H54 (cell line): ENCODE results near the gene WRAP73.

Source experiments
- DNase-seq: peaks from one replicate; pipeline ENCODE4 v3.0.0; 2011; ENCODE audit warnings: low spot score, mixed read lengths; ENCODE audit not compliant: insufficient read length
- FAIRE-seq: peaks from 3 replicates; lab custom pipeline; 2011; peaks lifted over from hg19 to GRCh38; lab: Jason Lieb, UNC
- POLR2A ChIP-seq: IDR thresholded peaks from 2 replicates; pipeline ENCODE4 v1.6.1; 2011; ENCODE audit warnings: low read depth, mild to moderate bottlenecking, low read length

WRAP73 gene, protein sequence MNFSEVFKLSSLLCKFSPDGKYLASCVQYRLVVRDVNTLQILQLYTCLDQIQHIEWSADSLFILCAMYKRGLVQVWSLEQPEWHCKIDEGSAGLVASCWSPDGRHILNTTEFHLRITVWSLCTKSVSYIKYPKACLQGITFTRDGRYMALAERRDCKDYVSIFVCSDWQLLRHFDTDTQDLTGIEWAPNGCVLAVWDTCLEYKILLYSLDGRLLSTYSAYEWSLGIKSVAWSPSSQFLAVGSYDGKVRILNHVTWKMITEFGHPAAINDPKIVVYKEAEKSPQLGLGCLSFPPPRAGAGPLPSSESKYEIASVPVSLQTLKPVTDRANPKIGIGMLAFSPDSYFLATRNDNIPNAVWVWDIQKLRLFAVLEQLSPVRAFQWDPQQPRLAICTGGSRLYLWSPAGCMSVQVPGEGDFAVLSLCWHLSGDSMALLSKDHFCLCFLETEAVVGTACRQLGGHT

DNA sequence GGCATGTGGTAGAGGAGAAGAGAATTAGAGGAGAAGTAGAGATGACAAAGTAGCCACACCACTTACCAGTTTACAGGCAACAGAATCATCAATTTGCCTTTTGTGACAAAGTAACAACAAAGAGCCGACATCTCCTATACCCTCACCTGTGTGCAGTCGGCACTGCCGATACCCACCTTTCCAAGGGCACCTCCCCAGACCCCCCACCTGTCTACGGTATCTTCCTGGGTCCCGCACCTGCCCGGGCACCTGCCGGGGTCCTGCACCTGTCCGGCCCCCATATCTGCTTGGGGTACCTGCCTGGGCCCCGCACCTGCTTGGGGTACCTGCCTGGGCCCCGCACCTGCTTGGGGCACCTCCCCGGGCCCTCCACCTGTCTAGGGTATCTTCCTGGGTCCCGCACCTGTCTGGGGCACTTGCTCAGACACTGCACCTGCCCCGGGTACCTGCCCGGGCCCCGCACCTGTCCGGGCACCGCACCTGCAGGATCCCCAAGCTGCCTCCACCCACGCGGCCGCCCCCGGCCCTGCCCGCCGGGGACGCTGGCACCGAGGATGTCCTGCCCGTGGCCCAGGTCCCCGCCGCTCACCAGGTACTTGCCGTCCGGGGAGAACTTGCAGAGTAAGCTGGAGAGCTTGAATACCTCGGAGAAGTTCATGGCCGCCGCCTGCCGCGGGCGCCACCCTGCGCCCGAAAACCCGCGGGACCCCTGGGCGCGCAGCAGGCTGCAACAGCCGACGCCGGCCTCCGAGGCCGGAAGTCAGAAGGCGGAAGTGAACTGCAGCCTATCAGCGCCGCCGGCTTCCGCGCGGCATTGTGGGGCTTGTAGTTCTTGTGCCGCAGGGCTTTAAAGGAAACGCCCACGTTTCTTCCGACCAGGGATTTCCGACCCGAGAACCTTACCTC, at the start of gene WRAP73:
Gene WRAP73, minus strand, starts transcription at position 762 of the 906 bp plus-strand sequence. Its CDS starts 104 bp downstream, at position 658.
- peak; percentile 75 for FAIRE-seq
- TF ChIP-seq POLR2A = peak; percentile 57

DNA sequence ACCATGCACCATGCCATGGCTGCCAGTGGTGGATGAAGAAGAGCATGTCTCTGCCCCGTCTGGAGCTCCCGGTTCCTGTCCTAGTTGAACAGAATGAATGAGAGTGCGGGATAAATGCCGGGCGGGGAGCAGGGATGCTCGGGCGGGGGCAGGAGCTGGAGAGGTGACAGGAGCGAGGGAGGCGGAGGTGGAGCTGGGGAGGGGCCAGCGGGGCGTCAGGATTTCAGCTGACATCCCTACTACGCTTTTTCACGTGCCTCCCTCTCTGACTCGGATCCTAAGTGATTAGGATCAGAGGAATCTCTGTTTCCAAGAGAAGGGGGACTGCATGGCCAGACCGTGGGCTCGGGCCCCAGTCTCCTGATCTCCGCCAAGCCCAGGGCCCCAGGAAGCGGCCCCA, 49.7 kb upstream of the WRAP73 start:
- no peak for FAIRE-seq
- no peak for DNase-seq
- no peak for TF ChIP-seq POLR2A

More for the DNA sequence above, at the start of gene WRAP73:
- DNase-seq = peak; percentile 95

DNA sequence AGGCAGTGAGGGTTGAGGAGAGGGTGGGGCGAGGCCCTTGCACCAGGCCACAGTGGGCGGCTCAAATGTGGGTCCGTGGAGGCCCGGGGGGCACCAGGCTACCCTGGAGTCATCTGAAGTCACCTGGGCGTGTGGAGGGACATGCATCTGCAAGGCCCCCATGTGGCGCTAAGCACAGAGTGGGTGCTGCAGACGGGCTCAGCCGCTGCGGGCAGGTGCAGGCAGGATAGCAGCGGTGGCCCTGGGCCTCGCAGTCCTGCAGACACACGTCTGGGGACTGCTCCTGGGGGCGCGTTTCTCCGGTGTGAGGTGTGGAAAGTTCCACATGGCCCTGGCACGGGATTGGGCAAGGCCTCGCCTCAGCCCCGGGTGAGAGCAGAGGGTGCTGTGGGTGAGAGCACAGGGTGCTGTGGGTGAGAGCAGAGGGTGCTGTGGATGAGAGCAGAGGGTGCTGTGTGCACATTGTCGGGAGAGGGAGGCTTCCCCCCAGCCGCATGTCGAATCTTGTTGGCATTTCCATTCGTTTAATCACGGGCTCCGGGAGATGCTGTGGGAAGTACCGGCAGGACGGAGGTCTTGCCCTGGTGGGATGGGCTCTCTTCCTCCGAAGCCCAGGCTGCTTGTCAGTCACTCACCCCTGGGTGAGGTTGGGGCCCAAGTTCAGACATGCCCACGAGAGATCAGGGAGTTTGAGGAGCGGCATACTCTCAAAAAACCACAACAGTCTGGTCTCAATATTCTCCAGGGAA, 48.9 kb upstream of the WRAP73 start:
- DNase-seq = no peak
- no peak for FAIRE-seq
- TF ChIP-seq POLR2A = no peak

DNA sequence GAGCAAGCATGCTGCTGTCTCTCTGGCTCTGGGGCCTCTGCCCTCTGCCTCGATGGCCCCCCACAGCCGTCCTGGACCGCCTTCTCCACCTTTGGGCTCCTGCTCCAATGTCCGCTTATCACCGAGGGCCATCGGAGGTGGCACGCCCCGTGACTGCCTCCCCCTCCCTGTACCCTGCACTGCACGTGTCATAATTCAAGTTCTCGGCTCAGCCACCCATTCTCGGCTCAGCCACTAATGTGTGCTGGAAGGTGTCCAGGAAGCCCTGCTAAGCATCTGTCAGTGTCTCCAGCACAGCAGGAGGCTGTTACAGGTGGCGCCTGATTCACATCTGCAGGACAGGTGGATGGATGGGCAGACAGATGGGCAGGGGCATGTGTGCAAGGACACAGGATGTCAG, 47.9 kb upstream of the WRAP73 start:
- TF ChIP-seq POLR2A = no peak
- DNase-seq (no peak), FAIRE-seq (no peak)

GRCh38 chr1:3697104-3697503, 47.2 kb upstream of the WRAP73 start:
- FAIRE-seq (no peak), DNase-seq (no peak)
- no peak for TF ChIP-seq POLR2A

- no peak for DNase-seq
- TF ChIP-seq POLR2A = no peak
- no peak for FAIRE-seq
Observed at GRCh38 chr1:3696689-3697088, 46.8 kb upstream of the WRAP73 start.

GRCh38 chr1:3695326-3696217, 45.7 kb upstream of the WRAP73 start:
- DNase-seq (peak; percentile 41), FAIRE-seq (no peak)
- no peak for TF ChIP-seq POLR2A

GRCh38 chr1:3693321-3693720, 43.4 kb upstream of the WRAP73 start:
- DNase-seq (no peak), FAIRE-seq (no peak)
- TF ChIP-seq POLR2A = no peak

DNA sequence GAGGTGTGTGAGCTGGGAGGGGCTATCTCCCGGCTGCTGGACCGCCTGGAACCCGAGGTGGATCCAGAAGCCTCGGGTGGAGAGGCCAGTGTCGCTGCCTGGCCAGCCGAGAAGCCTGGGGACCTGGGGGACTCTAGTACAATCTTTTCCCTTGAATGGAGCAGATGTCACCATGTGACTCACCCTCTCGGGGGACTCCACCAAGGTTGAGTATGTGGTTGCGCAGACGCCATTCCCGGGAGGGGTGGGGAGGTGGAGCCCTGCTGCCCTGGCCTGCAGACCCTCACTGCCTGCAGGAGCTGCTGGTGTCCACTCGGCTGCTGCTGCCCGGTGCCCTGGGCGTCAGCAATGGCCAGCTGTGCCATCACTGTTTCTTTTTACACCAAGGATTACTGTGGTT, 42.7 kb upstream of the WRAP73 start:
- no peak for TF ChIP-seq POLR2A
- FAIRE-seq = no peak
- DNase-seq = no peak

- no peak for FAIRE-seq
- TF ChIP-seq POLR2A = no peak
- DNase-seq = no peak
Observed at GRCh38 chr1:3691421-3692204, 41.7 kb upstream of the WRAP73 start.

GRCh38 chr1:3690282-3691065, 40.6 kb upstream of the WRAP73 start:
- DNase-seq = no peak
- TF ChIP-seq POLR2A = no peak
- no peak for FAIRE-seq
